Activated CD4-positive, alpha-beta memory T cell treated with anti-CD3 and anti-CD28 coated beads, Interleukin-2, amount 10 ng/mL, durations not matched to agents 7 days and 5 days (primary cell): ENCODE data around the gene FBXL13. TPM values are rescaled to one million over a fixed set of nuclear protein-coding genes. Genes with fewer than 3 reads are reported as not detected.
"Not testable (repeated sequence)": the region's sequence is repeated elsewhere in the genome, so short reads cannot be mapped to it uniquely, and the experiment has no call there.

ENCODE experiments used
- CTCF ChIA-PET: fragments of 350-600 bp; sonication (Branson Sonifier 250); formaldehyde crosslinking; loops from one replicate; lab custom pipeline; 2021; ENCODE audit warnings: antibody characterized with exemption, inconsistent platforms; lab: Charles Lee
- POLR2A ChIA-PET: fragments of 350-600 bp; sonication (Branson Sonifier 250); formaldehyde crosslinking; loops from one replicate; lab custom pipeline; 2021; ENCODE audit warnings: antibody characterized with exemption; lab: Charles Lee
- DNase-seq: peaks from one replicate; pipeline ENCODE4 v3.0.0-alpha.2; 2020
- H3K27ac Mint-ChIP-seq: one replicate; pipeline ENCODE4 v1.8.0; 2021; ENCODE audit warnings: mild to moderate bottlenecking, mixed read lengths
- H3K27me3 Mint-ChIP-seq: one replicate; pipeline ENCODE4 v1.8.0; 2021; ENCODE audit warnings: mixed read lengths
- H3K36me3 Mint-ChIP-seq: one replicate; pipeline ENCODE4 v1.8.0; 2021; ENCODE audit warnings: low read depth, mixed read lengths
- H3K4me1 Mint-ChIP-seq: one replicate; pipeline ENCODE4 v1.8.0; 2021; ENCODE audit warnings: mixed read lengths
- H3K4me3 Mint-ChIP-seq: one replicate; pipeline ENCODE4 v1.8.0; 2021; ENCODE audit warnings: mild to moderate bottlenecking, mixed read lengths
- H3K9me3 Mint-ChIP-seq: one replicate; pipeline ENCODE4 v1.8.0; 2021; ENCODE audit warnings: mixed read lengths
- total RNA-seq, 2 experiments: library from RNA; stranded (reverse); gene quantifications; one replicate each; pipeline ENCODE4 v1.2.3, GENCODE V29; 2021

FBXL13 gene
- total RNA-seq, 2 experiments from 2014 or later = 0.58 TPM; not detected in 1

GRCh38 chr7:102988631-102989560, 85.7 kb downstream of the FBXL13 start:
- Mint-ChIP-seq H3K9me3 (no peaks in the 10 kb centered on the region), H3K27ac (no peak overlapping the region), H3K27me3 (no peaks in the 10 kb centered on the region), H3K36me3 (no peaks in the 10 kb centered on the region), H3K4me1 (peaks cover 17% of the 10 kb centered on the region), H3K4me3 (no peak overlapping the region)
- CTCF ChIA-PET = interaction anchor here (0.6 kb wide), 1 partner anchor 78 kb away, joined by 3 read pairs; no protein-coding TSS in a partner anchor
- DNase-seq = no peak
- POLR2A ChIA-PET = no interaction called here

GRCh38 chr7:102988088-102988487, 86.5 kb downstream of the FBXL13 start:
- ChIA-PET CTCF (interaction anchor here (0.6 kb wide), 1 partner anchor 79 kb away, joined by 3 read pairs; no protein-coding TSS in a partner anchor), POLR2A (no interaction called here)
- Mint-ChIP-seq H3K27me3 (no peaks in the 10 kb centered on the region), H3K4me1 (peaks cover 14% of the 10 kb centered on the region), H3K9me3 (no peaks in the 10 kb centered on the region), H3K27ac (no peak overlapping the region), H3K36me3 (no peaks in the 10 kb centered on the region), H3K4me3 (no peak overlapping the region)
- no peak for DNase-seq

GRCh38 chr7:102985176-102985783, 89.3 kb downstream of the FBXL13 start:
- H3K36me3 Mint-ChIP-seq = no peaks in the 10 kb centered on the region
- H3K9me3 Mint-ChIP-seq = no peaks in the 10 kb centered on the region
- no peak for DNase-seq
- H3K27ac Mint-ChIP-seq = no peak overlapping the region
- ChIA-PET CTCF (no interaction called here), POLR2A (no interaction called here)
- H3K4me1 Mint-ChIP-seq = peaks cover 9% of the 10 kb centered on the region
- H3K4me3 Mint-ChIP-seq = no peak overlapping the region
- H3K27me3 Mint-ChIP-seq = no peaks in the 10 kb centered on the region

GRCh38 chr7:102983602-102984001, 91.0 kb downstream of the FBXL13 start:
- Mint-ChIP-seq H3K9me3 (no peaks in the 10 kb centered on the region), H3K4me1 (peaks cover 2% of the 10 kb centered on the region), H3K36me3 (no peaks in the 10 kb centered on the region), H3K27me3 (no peaks in the 10 kb centered on the region), H3K27ac (no peak overlapping the region), H3K4me3 (no peak overlapping the region)
- CTCF ChIA-PET = no interaction called here
- POLR2A ChIA-PET = no interaction called here
- no peak for DNase-seq

GRCh38 chr7:102982235-102982634, 92.4 kb downstream of the FBXL13 start:
- Mint-ChIP-seq H3K27me3 (no peaks in the 10 kb centered on the region), H3K27ac (no peak overlapping the region), H3K4me1 (no peaks in the 10 kb centered on the region), H3K4me3 (no peak overlapping the region), H3K9me3 (no peaks in the 10 kb centered on the region), H3K36me3 (no peaks in the 10 kb centered on the region)
- DNase-seq = no peak
- ChIA-PET POLR2A (no interaction called here), CTCF (no interaction called here)

GRCh38 chr7:102981451-102981850, 93.1 kb downstream of the FBXL13 start:
- Mint-ChIP-seq H3K36me3 (no peaks in the 10 kb centered on the region), H3K4me3 (no peak overlapping the region), H3K27me3 (no peaks in the 10 kb centered on the region), H3K9me3 (no peaks in the 10 kb centered on the region), H3K27ac (no peak overlapping the region), H3K4me1 (no peaks in the 10 kb centered on the region)
- ChIA-PET CTCF (no interaction called here), POLR2A (no interaction called here)
- no peak for DNase-seq

GRCh38 chr7:102979670-102980069, 94.9 kb downstream of the FBXL13 start:
- no peak for DNase-seq
- no peak overlapping the region for H3K4me3 Mint-ChIP-seq
- ChIA-PET POLR2A (no interaction called here), CTCF (no interaction called here)
- H3K36me3 Mint-ChIP-seq = no peaks in the 10 kb centered on the region
- no peaks in the 10 kb centered on the region for H3K4me1 Mint-ChIP-seq
- H3K9me3 Mint-ChIP-seq = no peaks in the 10 kb centered on the region
- no peaks in the 10 kb centered on the region for H3K27me3 Mint-ChIP-seq
- no peak overlapping the region for H3K27ac Mint-ChIP-seq

GRCh38 chr7:102978284-102978683, 96.3 kb downstream of the FBXL13 start:
- Mint-ChIP-seq H3K36me3 (no peaks in the 10 kb centered on the region), H3K4me3 (no peak overlapping the region), H3K27me3 (no peaks in the 10 kb centered on the region), H3K4me1 (no peaks in the 10 kb centered on the region), H3K27ac (no peak overlapping the region), H3K9me3 (no peaks in the 10 kb centered on the region)
- POLR2A ChIA-PET = no interaction called here
- CTCF ChIA-PET = no interaction called here
- DNase-seq = no peak

- CTCF ChIA-PET, POLR2A ChIA-PET: not testable (repeated sequence)
Measured at GRCh38 chr7:102977586-102977985, 97.0 kb downstream of the FBXL13 start.

GRCh38 chr7:102976493-102976892, 98.1 kb downstream of the FBXL13 start:
- ChIA-PET POLR2A (no interaction called here), CTCF (no interaction called here)
- no peaks in the 10 kb centered on the region for H3K36me3 Mint-ChIP-seq
- no peaks in the 10 kb centered on the region for H3K27me3 Mint-ChIP-seq
- no peak overlapping the region for H3K4me3 Mint-ChIP-seq
- H3K9me3 Mint-ChIP-seq = no peaks in the 10 kb centered on the region
- H3K4me1 Mint-ChIP-seq = no peaks in the 10 kb centered on the region
- no peak for DNase-seq
- H3K27ac Mint-ChIP-seq = no peak overlapping the region

More at GRCh38 chr7:102977586-102977985, 97.0 kb downstream of the FBXL13 start:
- not testable (repeated sequence) for H3K36me3 Mint-ChIP-seq, H3K27ac Mint-ChIP-seq, H3K4me3 Mint-ChIP-seq, H3K4me1 Mint-ChIP-seq, H3K9me3 Mint-ChIP-seq, H3K27me3 Mint-ChIP-seq, DNase-seq

GRCh38 chr7:102975854-102976253, 98.7 kb downstream of the FBXL13 start:
- no peaks in the 10 kb centered on the region for H3K27me3 Mint-ChIP-seq
- no peak for DNase-seq
- H3K36me3 Mint-ChIP-seq = no peaks in the 10 kb centered on the region
- no peaks in the 10 kb centered on the region for H3K4me1 Mint-ChIP-seq
- ChIA-PET CTCF (no interaction called here), POLR2A (no interaction called here)
- no peaks in the 10 kb centered on the region for H3K9me3 Mint-ChIP-seq
- H3K4me3 Mint-ChIP-seq = no peak overlapping the region
- no peak overlapping the region for H3K27ac Mint-ChIP-seq

GRCh38 chr7:102974366-102975236, 100.0 kb downstream of the FBXL13 start:
- Mint-ChIP-seq H3K4me1 (no peaks in the 10 kb centered on the region), H3K36me3 (no peaks in the 10 kb centered on the region), H3K9me3 (no peaks in the 10 kb centered on the region), H3K27ac (no peak overlapping the region), H3K4me3 (no peak overlapping the region), H3K27me3 (no peaks in the 10 kb centered on the region)
- POLR2A ChIA-PET = no interaction called here
- CTCF ChIA-PET = no interaction called here
- DNase-seq = no peak
